Endothelial cell of umbilical vein (primary cell): ENCODE data around the gene PEX7.

Experiments used
- EZH2 ChIP-seq: IDR thresholded peaks from 2 replicates; pipeline ENCODE4 v1.6.1; 2012; ENCODE audit warnings: borderline replicate concordance, low read depth, mild to moderate bottlenecking, moderate library complexity, low read length, inconsistent platforms; ENCODE audit not compliant: severe bottlenecking
- MYC ChIP-seq: IDR thresholded peaks from one replicate; pipeline ENCODE4 v1.6.1; 2011; ENCODE audit warnings: mild to moderate bottlenecking, low read depth, low read length
- POLR2A ChIP-seq: IDR thresholded peaks from 2 replicates; pipeline ENCODE4 v1.6.1; 2012; ENCODE audit warnings: low read depth, mild to moderate bottlenecking, control low read depth, low read length
- TF ChIP-seq, protein P1 (sequence below), 2 donors: IDR thresholded peaks; 1 replicate in 1 of 2; 2 replicates in 1 of 2; pipeline ENCODE4 v1.5.1; 2011; ENCODE audit warnings: low read length in 2 of 2, mild to moderate bottlenecking in 2 of 2, moderate library complexity in 2 of 2, control low read depth in 1 of 2, inconsistent platforms in 1 of 2, low read depth in 1 of 2; ENCODE audit not compliant: insufficient read depth in 1 of 2; ENCODE audit errors: extremely low read depth in 1 of 2
- TF ChIP-seq, protein P2 (sequence below): IDR thresholded peaks from 2 replicates; pipeline ENCODE4 v1.6.1; 2011; ENCODE audit not compliant: insufficient read depth, insufficient read length

DNA sequence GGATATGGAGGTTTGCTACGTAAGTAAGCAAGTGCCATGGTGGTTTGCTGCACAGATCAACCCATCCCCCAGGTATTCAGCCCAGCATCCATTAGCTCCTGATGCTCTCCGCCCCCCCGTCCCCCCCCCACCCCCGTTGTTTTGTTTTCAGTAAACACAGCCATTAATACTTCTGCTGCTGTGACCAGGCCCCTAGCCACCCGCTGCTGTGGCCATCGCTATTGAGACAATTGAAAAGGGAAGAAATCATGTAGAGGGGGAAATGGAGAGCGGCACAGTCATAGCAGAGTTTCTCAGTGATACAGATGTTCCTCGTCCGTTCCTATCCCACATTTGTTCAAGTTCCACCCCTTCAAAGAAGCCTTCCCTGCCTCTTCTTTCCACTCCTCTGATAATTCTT is 124.6 kb downstream of the PEX7 start:
- TF ChIP-seq EZH2: no peak
- TF ChIP-seq, protein P1, sequence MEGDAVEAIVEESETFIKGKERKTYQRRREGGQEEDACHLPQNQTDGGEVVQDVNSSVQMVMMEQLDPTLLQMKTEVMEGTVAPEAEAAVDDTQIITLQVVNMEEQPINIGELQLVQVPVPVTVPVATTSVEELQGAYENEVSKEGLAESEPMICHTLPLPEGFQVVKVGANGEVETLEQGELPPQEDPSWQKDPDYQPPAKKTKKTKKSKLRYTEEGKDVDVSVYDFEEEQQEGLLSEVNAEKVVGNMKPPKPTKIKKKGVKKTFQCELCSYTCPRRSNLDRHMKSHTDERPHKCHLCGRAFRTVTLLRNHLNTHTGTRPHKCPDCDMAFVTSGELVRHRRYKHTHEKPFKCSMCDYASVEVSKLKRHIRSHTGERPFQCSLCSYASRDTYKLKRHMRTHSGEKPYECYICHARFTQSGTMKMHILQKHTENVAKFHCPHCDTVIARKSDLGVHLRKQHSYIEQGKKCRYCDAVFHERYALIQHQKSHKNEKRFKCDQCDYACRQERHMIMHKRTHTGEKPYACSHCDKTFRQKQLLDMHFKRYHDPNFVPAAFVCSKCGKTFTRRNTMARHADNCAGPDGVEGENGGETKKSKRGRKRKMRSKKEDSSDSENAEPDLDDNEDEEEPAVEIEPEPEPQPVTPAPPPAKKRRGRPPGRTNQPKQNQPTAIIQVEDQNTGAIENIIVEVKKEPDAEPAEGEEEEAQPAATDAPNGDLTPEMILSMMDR (IDR thresholded peaks at IDR 0.05; ENCODE audit: extremely low read depth in 1 of 2, insufficient read depth in 1 of 2, low read depth in 1 of 2, low read length in 2 of 2): no peak
- no peak for TF ChIP-seq POLR2A
- TF ChIP-seq, protein P2, sequence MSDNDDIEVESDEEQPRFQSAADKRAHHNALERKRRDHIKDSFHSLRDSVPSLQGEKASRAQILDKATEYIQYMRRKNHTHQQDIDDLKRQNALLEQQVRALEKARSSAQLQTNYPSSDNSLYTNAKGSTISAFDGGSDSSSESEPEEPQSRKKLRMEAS: no peak
- TF ChIP-seq MYC: no peak
